HG02870 (cell line): ENCODE results near the gene GMDS.
A peak's percentile ranks its signal among the peaks of the same experiment; 100 is the strongest.

Experiments
- ATAC-seq: cut with Tn5 transposase; IDR thresholded peaks from one replicate; pipeline ENCODE4 v1.9.1; 2021; ENCODE audit warnings: mild to moderate bottlenecking, moderate library complexity; ENCODE audit not compliant: unreplicated experiment

Gene GMDS

DNA sequence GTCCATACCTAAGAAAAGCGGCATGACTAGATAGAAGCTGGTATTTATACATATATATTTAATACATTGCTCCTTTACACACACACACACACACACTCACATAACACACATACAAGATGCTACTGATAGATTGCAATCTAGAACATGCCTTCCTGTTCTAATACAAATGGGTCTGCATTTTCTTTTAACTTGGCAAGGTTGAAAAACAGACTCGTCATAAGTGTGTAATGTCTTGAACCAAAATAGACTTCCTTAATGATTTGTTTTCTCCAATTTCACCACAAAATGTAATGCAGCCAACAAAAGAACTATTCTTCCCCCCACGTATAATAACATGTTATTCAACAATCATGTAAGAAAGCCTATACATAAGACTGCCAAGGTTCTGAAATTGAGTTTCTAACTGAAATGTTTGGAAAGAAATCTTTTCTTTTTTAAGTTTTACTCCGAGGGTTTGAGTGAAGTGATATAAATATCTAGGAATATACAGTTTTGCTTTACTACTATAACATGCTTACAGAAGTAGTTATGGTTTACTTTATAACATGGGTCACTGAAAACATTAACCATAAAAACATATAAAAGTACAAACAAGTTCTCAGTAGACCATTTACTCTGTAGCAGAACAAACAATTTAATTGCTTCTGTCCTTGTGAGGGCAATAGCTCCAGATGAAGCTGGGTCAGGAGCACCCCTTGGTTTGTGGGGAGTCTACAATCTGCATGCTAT lies 428.2 kb downstream of the GMDS start:
- no peak for ATAC-seq

DNA sequence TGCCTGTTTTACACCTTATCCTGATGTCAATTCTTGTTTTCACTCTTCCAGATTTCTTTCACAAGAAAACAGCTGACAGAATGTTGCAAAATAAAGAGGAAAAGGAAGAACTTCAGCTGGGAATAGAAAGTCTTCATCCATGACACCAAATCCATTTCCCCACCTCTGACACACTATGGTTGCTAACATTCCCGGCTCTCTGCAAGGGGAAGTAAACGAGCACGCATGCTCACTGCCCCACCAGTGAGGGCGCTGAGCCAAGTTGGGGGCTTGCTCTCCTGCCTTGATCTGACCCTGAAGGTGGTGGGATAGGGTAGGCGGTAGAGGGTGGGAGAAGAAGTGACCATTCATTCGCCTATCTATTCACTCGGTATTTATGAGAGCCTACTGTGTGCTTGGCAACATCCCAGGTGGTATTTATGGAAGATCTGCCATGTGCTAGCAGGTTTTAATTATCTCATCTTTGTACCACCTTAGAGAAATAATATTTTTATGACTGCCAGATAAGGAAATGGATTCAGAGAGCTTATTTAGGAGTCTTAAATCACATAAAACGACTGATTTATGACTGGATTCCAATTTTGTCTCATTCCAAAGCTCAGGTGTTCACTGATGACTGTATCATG lies 429.5 kb downstream of the GMDS start:
- no peak for ATAC-seq

DNA sequence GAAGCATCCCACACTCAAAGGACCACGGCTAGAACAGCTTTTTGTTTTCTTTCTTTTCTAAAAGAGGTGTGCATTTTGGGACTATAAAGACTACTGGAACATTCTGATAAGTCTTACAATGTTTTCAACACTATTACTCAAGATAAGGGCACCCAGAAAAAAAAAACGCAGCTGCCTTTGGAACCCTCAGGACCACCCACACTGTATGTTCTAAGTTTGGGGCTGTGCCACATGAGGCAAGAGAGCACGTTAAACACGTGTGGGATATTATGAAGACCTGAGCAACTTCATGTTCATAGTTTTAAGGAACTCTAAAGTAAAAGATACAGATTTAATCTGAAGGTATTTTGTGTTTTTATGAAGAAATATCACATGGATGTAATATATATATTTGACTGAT lies 431.1 kb downstream of the GMDS start:
- no peak for ATAC-seq

DNA sequence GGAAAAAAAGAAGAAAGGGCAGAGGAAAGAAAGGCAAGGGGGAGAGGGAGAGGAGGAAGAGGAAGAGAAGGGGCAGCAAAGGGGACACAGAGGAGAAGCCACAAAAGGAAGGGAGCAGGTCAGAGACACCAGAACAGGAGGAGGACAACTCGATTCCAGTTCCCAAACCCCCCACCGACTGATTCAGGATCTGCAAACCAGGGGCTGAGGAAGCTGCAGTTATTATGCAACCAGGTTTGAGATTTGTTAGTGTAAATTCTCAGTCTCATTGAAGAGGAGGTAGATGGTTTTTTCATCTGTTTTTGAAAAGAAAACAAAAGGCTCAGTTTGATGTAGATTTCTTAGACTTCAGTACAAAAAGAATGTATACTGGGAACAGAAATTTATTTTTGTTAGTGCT lies 432.9 kb downstream of the GMDS start:
- ATAC-seq = no peak

DNA sequence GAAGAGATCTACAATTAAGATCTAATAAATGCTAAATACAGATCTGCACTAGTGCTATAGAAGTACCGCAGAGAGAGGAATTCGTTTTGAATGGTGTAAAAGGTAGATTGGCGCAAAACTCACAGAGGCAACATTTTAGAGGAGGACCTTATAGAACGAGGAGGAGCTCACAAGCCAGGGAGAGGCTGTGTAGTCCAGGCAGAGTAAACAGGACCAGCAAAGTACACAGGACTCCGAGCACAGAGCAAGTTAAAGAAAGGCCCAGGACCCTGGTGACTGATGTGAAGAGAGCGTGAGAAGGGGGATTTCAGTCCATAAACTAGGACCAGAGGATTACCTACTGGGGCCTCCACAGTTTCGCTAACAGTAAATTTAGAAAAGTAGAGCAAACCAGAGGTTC lies 433.4 kb downstream of the GMDS start:
- no peak for ATAC-seq

DNA sequence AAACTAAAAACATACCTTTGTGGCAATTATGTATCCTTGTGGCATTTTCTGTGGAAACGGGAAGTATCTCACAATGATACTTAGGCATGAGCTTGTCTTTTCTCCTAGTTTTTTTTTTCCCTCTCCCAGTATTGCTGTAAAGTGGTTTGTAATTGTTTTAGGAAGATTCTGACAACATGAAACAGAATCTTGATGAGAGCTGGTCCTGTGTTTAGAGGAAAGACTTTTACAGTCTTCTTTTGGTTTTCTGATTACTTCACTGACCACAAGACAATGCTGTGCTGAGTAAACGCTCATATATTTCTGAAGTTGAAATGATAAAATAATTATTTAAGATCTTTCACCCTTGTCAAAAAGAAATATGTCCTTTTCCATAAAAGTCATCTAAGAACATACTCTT lies 434.5 kb downstream of the GMDS start:
- no peak for ATAC-seq

DNA sequence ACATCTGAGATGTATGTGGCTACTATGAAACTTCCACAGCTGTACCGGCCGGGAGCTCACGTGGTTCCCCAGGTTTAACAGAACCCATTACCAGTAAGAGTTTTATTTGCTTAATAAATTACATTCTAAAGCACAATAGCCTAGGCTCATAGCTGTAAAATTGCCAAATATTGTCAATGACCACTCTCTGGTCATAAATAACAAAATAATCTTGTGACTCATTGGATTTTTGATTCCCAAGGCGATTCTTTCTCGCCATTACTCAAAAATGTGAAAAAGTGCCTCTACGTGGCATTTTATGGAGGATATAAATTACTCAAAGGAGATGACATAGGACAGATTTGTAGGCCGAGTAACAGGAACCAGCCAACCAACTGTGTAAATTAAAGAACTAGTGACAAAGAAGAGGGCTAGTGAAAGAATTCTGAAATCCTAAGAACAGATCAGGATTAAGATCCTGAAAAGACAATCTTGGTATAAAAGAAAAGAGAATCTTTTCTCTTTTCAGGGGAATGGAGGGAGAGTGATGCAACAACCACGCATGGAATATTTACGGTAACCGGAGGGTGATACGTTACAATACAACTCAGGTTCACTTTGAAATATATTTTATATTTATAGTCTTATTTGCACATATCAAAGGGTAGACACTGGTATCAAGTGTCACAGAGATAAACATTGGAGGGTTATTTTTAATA lies 436.0 kb downstream of the GMDS start:
- no peak for ATAC-seq

DNA sequence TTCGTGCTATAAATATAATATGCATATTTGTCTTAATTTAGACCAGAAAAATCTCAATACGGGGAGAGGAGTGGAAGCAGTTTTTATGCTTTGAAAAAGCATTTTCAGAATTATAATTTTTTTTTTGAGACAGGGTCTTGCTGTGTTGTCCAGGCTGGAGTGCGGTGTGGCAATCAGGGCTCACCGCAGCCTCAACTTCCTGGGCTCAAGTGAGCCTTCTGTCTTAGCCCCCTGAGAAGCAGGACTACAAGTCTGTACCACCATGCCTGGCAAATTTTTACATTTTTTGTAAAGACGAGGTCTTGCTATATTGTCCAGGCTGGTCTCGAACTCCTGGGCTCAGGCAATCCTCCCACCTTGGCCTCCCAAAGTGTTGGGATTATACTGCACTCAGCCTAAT lies 438.5 kb downstream of the GMDS start:
- ATAC-seq = no peak

DNA sequence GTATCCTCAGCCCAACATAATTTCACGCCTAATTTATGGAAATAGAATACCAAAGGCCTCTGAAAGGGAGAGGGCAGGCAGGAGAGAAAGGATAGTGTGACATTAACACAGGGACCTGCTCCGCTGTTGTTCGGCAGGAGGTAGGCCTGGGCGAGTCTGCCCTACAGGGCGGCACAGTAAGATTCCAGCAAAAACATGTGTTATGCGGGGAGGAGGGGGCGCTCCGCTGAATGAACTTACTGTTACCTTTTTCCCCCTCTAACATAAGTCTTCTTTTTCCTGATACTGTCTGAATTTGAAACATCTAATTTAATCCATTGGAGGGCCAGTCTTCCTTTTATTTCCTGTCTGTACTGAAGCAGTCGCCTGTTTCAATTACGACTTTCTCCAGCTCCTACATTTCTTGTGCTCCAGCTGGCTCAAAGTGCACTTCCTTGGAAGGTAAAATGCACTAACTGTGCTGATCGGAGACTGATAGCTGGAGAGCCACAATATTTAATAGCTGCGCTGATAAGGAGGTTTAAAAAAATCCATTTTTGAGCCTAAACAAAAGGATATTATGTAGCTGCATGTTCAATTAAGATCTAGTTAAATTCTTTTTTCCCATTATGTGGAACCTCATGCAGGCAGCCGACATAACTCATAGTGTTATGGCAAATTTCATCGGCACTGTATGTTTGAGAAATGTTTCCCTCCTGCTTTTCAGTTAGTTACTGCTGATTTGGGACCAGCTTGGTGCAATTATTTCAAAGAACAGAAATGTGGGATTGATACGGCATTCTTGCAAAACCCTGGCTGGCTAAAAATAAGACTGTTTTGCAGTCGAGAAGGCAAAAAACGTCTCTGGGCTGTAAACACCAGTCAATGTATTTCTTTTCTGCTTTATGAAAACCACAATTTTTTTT lies 442.7 kb downstream of the GMDS start:
- no peak for ATAC-seq

DNA sequence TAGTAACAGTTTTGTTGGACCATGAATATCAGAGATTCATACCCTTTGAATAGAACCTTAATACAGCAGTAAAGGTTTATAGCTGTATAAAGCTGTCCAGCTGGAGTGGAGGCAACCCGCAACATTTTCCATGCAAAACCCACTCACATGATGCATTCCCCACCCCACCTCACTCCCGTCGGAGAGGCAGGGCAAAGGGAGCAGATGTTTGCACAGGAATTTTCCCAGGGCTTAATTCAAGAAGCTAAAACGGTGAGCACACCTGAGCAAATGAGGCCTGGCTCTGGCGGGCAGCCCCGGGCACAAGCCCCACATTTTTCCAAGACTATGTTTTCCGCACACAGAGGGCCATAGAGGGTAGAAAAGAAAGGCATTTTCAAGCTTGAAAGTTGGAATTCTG lies 444.0 kb downstream of the GMDS start:
- ATAC-seq = no peak

DNA sequence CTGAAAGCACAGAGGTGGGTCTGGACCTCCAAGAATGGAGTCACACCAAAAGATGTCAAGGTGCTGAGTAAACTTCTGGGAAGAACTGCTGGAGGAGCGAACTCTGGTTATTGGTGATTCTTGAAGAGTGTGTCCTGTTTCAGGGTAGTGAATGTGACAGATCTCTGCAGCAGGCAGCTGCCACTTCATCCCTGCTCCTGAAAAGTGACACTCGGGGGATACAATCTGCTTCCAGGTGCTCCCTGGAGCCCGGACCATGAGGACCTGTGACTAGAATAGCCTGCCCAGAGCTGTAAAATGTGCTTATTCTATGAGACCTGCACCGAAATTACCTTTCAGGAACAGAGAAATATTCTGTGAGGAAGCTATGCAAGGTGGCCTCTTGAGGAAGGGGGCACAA lies 444.6 kb downstream of the GMDS start:
- ATAC-seq = no peak

DNA sequence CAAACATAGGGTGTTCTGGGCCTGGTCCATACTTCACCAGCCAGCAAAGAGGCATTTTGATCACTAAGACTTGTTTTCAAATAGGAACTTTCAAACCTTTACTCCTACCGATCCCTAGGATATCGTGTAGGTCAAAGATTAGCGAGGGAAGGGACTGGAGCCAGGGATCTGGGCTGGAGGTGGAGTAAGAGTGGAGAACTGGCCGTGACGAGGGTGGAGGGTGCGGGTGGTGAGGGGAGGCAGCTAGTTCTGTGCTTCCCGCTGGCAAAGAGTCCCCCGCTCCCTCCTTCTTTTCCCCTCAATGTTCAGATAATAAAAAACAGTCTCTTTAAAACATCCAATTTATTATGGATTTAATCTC lies 446.5 kb downstream of the GMDS start:
- no peak for ATAC-seq

DNA sequence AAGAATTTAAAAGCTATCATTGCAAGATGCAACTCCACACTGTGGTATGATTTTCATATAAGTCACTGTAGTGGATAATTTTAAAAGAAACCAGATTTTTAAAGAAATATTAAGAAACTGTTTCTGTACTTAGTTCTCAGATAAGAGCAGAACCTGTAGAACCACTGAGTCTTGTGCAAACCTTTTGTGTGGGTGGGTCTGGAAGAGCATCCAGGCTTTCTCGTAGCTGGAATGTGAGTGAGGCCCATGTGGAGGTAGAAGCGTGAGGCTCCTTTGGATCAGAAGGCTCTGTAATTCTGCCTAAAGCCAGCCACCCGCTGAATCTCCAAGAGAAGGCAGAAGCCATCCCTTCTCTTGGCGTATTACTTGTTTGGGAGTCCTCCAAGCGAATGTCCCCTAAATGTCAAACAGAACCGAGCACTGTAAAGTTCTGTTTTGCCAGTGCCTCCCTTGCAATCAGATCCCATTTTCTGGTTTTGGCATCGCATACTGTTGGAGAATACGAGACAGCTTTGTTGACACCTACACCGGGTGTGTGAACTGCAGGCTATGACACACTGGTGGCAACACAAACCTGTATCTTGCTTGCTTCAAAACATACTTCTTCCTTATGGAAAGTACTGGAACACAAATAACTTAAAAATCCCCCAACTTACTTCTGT lies 447.0 kb downstream of the GMDS start:
- ATAC-seq = no peak

DNA sequence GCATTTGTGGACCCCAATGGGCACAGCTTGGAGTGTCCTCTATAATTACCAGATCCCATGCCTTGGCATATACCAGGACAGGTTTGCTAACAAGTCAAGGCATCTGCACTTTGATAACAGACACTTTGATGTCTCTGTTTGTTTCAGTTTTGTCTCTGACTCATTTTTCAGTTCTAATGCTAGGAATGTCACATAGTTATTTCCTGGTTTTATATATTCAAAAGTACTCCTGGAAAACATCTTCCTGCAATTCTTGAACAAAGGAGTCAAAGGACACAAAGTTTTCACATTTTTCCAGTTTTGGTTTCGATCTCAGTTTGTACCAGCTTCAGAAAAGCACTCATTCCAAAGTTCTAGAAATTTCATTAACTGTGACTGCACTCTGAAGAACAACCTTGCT lies 447.6 kb downstream of the GMDS start:
- ATAC-seq = no peak

DNA sequence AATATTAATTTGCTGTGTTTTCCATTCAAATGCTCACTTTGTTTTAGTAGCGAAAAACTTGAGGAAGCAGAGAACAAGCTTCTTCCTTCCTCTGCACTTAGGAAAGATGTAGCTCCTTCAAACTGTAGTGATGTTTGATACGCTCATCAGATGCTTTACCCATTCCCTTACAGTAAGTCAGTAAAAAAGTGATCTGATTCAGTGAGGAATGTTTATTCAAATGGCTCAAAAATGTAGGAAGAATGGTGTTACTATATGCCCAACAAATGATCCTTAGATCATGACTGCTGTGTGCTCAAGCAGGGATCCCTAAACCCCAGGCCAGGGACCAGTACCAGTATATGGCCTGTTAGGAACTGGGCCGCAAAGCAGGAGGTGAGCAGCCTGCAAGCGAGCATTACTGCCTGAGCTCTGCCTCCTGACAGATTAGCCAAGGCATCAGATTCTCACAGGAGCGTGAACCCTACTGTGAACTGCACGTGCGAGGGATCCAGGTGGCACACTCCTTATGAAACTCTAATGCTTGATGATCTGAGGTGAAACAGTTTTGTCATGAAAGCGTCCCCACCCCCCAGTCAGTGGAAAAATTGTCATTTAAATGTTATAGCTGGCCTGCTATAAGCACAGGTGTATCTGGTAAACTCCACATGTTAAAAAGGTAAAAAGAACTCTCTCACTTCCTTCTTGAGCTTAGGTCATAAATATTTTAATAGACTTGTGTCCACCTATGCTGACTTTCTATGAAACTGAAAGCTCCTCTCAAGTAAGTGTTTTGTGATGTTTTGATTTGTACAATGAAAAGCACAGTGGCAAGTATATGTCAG lies 448.5 kb downstream of the GMDS start:
- ATAC-seq = peak; percentile 89

DNA sequence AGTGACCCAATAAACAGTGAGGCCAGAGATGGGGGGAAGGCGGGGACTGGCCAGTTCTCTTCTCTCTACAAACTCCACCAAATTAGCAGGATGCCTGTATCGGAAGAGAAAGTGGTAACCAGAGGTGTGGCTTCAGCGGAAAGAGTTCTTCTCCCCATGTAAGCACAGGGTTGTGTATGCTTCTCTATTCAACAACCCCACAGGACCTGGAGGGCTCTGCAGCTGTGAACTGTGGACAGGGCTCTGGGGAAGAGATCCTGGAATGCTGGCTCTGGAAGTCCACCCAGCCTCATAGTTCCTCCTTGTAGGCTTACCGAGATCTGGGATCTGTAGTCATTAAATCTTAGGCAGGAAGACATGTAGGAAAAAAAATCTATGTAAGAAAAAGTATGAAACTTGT lies 449.5 kb downstream of the GMDS start:
- ATAC-seq = no peak

DNA sequence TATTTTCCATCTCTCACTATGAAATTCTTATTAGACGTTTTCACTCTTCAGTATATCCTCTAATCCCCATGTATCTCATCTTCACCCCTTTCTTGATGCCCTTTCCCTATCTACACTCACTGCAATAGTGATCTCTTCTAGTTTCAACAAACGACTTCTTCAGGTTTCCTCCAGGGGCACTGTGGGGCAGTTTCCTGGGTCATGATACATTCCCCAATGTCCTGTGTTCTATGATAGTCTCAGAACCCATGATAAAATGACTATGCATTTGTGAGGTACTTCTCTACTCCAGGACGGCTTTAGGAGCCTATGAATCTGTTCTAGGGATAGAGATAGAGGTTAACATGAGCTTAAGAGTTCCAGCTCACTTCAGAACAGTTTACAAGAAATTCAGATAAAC lies 452.4 kb downstream of the GMDS start:
- ATAC-seq = no peak

DNA sequence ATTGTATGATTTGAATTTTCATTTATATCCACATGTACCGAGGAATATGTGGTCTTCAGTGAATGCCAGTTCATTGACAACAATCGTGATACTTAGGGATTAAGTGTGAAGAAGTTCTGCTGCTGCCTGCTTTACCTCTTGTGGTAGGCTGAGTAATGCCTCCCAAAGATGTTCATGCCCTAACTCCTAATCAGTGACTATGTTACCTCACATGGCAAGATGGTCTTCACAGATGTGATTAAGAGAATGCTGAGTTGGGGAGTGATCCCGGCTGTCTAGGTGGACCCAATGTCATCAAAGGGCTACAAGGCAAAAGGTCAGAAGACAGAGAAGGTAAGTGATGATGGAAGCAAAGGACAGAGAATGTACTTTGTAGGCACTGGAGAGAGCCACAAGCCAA lies 454.7 kb downstream of the GMDS start:
- no peak for ATAC-seq

DNA sequence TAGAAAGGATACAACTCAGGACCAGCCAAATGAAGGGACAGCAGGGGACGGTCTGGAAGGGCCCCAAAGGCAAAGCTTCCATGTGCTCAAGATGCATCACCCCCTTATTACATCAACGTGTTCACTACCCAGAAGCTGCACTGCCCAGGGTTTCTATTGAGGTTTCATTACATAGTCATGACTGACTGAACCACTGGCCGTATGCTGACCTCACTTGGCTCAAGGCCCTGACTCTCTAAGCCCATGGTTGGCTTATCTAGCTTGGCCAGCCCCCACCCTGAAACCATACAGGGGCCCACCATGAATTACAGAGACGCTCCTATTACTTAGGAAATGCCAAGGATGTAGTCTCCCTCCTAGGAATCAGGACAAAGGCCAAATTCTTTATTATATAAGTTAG lies 456.3 kb downstream of the GMDS start:
- ATAC-seq = no peak

DNA sequence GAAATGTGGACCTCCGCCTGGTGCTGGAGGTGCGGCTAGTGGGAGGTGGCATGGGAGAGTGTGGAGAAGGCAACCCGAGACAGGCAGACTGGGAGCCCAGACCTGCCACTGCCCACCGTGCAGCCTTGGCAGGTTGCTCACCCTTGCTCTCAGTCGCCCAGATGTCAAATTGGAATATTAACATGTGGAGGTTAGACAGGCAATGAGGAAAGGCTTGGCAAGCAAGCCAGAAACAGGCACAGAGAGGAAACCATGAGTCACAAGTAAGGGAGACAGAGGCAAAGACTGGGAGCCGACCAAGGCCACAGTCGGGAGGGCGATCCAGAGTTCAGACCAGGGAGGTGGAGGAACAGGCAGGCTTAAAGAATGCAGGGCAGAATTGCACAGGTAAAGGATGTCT lies 457.5 kb downstream of the GMDS start:
- ATAC-seq = no peak
